ENCODE data around the gene SERPINB1. TPM values are rescaled to one million over a fixed set of nuclear protein-coding genes. Genes with fewer than 3 reads are reported as not detected.

SERPINB1 gene
- total RNA-seq, 1 experiment from 2014 or later, result 18.4 TPM

DNA sequence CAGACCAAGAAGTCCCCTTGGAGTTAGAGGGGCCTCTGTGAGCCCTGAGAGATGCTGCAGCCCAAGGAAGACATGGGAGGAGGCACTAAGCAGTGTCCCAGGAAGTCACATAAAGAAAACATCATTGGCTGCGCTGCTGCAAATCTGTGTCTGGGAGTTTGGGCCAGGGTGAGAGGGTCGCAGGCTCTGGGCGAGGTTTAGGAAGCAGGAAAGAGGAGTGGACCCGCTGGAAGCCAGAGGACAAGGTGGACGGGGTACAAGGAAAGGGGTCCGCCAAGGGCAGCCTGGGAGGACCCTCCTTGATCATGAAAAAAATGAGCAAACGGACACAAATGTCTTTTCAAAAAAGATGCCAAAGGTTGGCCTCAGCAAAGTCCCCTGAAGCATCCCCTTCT lies 15.5 kb upstream of the SERPINB1 start:
- Histone ChIP-seq H3K23ac (ENCODE audit: insufficient read length, low read depth, low read length) (no peak overlapping the region), H4K20me1 (ENCODE audit: control insufficient read depth, insufficient read depth, insufficient read length) (no peaks in the 10 kb centered on the region), H3K9me3 (ENCODE audit: control insufficient read depth, low read depth, low read length) (no peaks in the 10 kb centered on the region), H2BK15ac (ENCODE audit: low read depth, low read length) (no peak overlapping the region), H3K9ac (ENCODE audit: extremely low read depth, insufficient read length, low read length) (no peak overlapping the region), H3T11ph (ENCODE audit: low read length) (no peak overlapping the region), H4K5ac (ENCODE audit: insufficient read length, low read depth, low read length) (no peak overlapping the region), H3K23me2 (ENCODE audit: insufficient read length, low read depth, low read length, poor library complexity, severe bottlenecking) (no peaks in the 10 kb centered on the region), H2AFZ (ENCODE audit: low read length) (no peak overlapping the region), H2BK120ac (ENCODE audit: low read depth, low read length, poor library complexity, severe bottlenecking) (no peak overlapping the region), H3K56ac (ENCODE audit: insufficient read length, low read depth, low read length) (no peak overlapping the region), H4K8ac (replicated peaks; ENCODE audit: insufficient read length, low read depth, low read length) (no peak overlapping the region), H4K91ac (ENCODE audit: insufficient read length, low read depth, low read length) (no peak overlapping the region), H3K27me3 (ENCODE audit: insufficient read depth, low read length) (no peaks in the 10 kb centered on the region), H3K18ac (ENCODE audit: insufficient read length, low read depth, low read length) (no peak overlapping the region), H3K4ac (ENCODE audit: low read depth, low read length) (no peak overlapping the region), H2BK12ac (ENCODE audit: insufficient read length, low read depth, low read length) (no peak overlapping the region), H3K79me1 (ENCODE audit: insufficient read depth, low read depth, low read length, poor library complexity, severe bottlenecking) (no peaks in the 10 kb centered on the region), H3K79me2 (ENCODE audit: insufficient read depth, low read length) (no peaks in the 10 kb centered on the region), H2BK20ac (ENCODE audit: low read depth, low read length, poor library complexity, severe bottlenecking) (no peak overlapping the region), H3K4me2 (ENCODE audit: insufficient read depth, insufficient read length, low read length) (no peak overlapping the region), H3K14ac (ENCODE audit: insufficient read depth, low read length) (no peak overlapping the region), H3K27ac (ENCODE audit: insufficient read length, low read depth, low read length) (no peak overlapping the region), H3K4me1 (ENCODE audit: insufficient read depth, low read length) (peaks cover 11% of the 10 kb centered on the region; the same call in 1 of the 2 replicates), H2BK5ac (ENCODE audit: insufficient read length, low read length) (no peak overlapping the region), H2AK5ac (ENCODE audit: insufficient read length, low read length) (no peak overlapping the region)
- H3K27me3 Mint-ChIP-seq (ENCODE audit: low read depth), result no peaks in the 10 kb centered on the region
- DNase-seq, result no peak
- WGBS (ENCODE audit: extremely low coverage, insufficient read length, low lambda C conversion rate), result no CpG with 5 or more reads among the region's 7 CpGs
- H3K9me3 Mint-ChIP-seq, result no peaks in the 10 kb centered on the region; a peak in 1 of 5 replicates
- TF ChIP-seq, protein P1, sequence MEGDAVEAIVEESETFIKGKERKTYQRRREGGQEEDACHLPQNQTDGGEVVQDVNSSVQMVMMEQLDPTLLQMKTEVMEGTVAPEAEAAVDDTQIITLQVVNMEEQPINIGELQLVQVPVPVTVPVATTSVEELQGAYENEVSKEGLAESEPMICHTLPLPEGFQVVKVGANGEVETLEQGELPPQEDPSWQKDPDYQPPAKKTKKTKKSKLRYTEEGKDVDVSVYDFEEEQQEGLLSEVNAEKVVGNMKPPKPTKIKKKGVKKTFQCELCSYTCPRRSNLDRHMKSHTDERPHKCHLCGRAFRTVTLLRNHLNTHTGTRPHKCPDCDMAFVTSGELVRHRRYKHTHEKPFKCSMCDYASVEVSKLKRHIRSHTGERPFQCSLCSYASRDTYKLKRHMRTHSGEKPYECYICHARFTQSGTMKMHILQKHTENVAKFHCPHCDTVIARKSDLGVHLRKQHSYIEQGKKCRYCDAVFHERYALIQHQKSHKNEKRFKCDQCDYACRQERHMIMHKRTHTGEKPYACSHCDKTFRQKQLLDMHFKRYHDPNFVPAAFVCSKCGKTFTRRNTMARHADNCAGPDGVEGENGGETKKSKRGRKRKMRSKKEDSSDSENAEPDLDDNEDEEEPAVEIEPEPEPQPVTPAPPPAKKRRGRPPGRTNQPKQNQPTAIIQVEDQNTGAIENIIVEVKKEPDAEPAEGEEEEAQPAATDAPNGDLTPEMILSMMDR (conservative IDR thresholded peaks at IDR 0.05), result no peak
- H3K27ac Mint-ChIP-seq, result peak overlapping the region; percentile 43 to 73 (median 54); a peak in 4 of 7 replicates
- no peak overlapping the region for H3K4me3 Mint-ChIP-seq
- peaks cover 37 to 49% of the 10 kb centered on the region in 2 experiments for H3K4me1 Mint-ChIP-seq
- H3K36me3 Mint-ChIP-seq (ENCODE audit: insufficient read depth in 1 of 3, low read depth in 3 of 3), result 0 out of 7 replicates have a peak, but pooled peaks cover 0 to 3% (median 0%) of the 10 kb centered on the region in 3 experiments
